ENCODE results near the gene COG5.

Gene COG5

DNA sequence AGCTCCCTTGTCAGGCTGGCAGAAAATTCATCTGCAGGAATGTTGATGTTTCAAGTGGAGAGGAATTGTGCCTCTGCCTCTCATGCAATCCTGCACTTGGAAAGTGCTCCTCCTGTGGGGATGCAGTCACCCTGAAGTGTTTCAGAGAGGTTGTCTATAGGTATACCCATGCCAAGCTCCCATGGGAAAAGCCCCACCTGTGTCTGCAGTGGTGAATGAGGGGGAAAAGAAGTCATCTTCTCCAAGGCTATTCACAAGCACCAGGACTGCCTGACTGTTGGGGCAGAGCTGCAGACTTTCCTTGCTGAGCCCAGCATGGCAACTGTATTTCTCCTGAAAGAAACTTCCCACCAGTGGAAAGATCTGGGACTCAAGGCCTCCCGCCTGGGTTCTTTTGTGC, 58.4 kb downstream of the COG5 start:
- DNase-seq = no peak

DNA sequence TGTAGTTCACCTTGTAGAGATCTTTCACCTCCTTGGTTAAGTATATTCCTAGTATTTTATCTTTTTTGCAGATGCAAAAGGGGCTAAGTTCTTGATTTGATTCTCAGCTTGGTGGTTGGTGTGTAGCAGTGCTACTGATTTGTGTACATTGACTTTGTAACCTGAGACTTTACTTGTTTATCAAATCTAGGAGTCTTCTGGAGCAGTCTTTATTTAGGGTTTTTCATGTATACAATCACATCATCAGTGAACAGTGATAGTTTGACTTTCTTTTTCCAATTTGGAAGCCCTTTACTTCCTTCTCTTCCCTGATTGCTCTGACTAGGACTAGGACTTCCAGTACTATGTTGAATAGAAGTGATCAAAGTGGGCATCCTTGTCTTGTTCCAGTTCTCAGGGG, 60.0 kb downstream of the COG5 start:
- peak; percentile 4 for DNase-seq

- DNase-seq = no peak
Measured at GRCh38 chr7:107502797-107503196, 60.9 kb downstream of the COG5 start.

- no peak for DNase-seq
Measured at GRCh38 chr7:107502154-107502553, 61.6 kb downstream of the COG5 start.

GRCh38 chr7:107501593-107501992, 62.1 kb downstream of the COG5 start:
- DNase-seq = peak; percentile 1

DNA sequence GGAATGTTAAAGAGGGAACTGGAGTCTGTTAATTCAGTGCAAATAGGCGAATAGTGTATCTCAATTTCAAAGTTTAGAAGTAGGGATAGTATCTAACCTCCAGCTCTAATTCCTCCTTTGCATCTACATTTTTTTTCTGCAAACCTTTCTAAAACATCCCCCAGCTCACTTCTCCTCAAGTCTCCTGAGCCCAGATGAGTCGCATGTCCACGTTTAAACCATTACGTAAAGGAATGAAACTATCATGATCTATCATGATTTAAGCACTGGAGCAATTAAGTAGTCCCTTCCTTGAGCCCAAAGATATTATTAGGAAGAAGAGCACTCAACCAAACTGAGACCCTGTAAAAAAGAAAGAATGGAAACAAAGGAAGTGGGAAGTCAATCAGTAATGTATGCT, 64.0 kb downstream of the COG5 start:
- DNase-seq = no peak

DNA sequence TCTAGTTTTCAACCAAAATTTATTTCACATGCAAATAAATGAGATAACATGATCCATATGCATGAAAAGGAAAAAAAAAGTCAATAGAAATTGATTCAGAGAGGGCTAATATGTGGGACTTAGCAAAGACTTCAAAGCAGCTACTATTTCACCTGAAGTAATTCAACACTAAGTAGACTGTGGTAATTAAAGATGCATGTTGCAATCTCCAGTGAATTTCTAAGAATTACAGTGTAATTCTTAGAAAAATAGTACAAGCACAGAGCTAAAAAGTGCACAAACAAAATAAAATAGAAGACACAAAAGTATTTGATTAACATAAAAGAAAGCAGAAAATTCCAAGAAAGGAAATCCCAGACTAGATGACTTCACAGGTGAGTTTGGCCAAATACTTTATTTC, 68.2 kb downstream of the COG5 start:
- DNase-seq = no peak

GRCh38 chr7:107494884-107495283, 68.8 kb downstream of the COG5 start:
- no peak for DNase-seq

DNA sequence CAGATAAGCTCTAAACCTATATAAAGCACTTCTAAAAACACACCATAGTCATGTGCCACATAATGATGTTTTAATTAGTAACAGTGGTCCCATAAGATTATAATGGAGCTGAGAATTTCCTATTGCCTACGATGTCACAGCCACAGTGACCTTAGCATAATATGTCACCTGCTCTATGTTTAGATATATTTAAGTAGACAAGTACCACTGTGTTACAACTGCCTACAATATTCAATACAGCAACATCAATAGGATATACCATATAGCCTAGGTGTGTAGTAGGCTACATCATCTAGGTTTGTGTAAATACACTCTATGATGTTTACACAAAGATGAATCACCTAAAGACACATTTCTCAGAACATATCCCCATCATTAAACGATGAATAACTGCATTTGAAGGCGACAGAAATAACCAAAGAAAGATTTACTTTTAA, 69.4 kb downstream of the COG5 start:
- DNase-seq = no peak

- DNase-seq = no peak
Measured at GRCh38 chr7:107492875-107493274, 70.8 kb downstream of the COG5 start.

DNA sequence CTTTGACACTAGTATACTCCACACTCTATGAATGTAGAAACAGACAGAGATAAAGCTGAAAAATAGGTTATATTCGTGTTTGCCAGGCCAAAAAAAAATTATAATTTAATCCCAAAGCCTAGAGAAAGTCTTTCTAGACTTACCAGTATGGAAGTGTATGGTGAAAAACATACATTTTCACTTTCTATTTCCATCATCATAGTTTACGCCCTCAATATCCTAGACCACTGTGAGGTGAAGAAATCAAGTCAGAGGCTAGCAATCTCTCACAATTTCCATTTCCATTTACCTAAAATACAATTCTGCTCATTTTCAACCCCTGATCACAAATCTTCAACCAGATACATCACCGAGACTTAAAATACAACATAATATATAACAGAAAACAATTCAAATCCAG, 77.7 kb downstream of the COG5 start:
- no peak for DNase-seq

GRCh38 chr7:107482571-107482970, 81.1 kb downstream of the COG5 start:
- DNase-seq = no peak

- no peak for DNase-seq
Measured at GRCh38 chr7:107480932-107481331, 82.8 kb downstream of the COG5 start.

DNA sequence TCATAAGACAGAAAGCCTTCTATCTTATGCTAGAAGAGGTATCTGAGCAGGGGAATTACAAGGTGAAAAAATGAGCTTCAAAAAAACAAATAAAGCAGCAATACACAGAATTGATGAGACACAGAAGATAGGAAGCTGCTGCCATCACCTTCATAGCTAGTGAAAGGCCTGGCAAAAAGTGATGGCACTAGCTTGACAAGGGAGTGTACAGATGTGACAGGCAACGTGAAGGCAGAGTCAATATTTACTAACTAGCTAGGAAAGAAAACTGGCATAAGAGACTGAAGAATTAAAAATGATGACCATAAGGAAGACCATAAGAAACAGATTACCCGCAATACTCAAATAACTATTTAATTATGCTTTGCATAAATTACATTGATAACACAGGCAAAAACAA, 84.4 kb downstream of the COG5 start:
- DNase-seq = no peak

GRCh38 chr7:107474104-107474521, 89.6 kb downstream of the COG5 start:
- no peak for DNase-seq

- DNase-seq = no peak
Measured at GRCh38 chr7:107472116-107472515, 91.6 kb downstream of the COG5 start.

GRCh38 chr7:107471292-107472070, 92.2 kb downstream of the COG5 start:
- no peak for DNase-seq

GRCh38 chr7:107469929-107470328, 93.8 kb downstream of the COG5 start, which contains the start of gene GPR22:
TSS of gene GPR22 (plus strand) at chr7:107470057. CDS start at chr7:107474061, 4,004 bp downstream.
- DNase-seq = no peak

DNA sequence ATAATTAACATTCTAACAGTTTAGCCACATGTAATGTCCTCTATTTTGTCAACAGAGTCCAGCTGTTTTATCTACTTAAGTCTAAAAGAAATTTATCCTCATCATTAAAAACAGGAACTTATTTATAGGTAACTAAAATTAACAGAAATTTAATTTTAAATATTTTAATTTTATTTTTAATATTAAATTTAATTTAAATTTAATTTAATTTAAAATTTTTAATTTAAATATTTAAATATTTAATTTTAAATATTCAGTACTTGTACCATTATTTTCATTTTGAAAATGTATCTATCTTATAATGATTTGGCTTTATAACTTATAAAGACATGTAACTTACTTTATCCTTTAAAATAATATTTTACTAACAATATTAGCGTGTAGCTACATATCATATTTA, 94.9 kb downstream of the COG5 start:
- no peak for DNase-seq

- DNase-seq = no peak
Measured at GRCh38 chr7:107467972-107468371, 95.7 kb downstream of the COG5 start.

DNA sequence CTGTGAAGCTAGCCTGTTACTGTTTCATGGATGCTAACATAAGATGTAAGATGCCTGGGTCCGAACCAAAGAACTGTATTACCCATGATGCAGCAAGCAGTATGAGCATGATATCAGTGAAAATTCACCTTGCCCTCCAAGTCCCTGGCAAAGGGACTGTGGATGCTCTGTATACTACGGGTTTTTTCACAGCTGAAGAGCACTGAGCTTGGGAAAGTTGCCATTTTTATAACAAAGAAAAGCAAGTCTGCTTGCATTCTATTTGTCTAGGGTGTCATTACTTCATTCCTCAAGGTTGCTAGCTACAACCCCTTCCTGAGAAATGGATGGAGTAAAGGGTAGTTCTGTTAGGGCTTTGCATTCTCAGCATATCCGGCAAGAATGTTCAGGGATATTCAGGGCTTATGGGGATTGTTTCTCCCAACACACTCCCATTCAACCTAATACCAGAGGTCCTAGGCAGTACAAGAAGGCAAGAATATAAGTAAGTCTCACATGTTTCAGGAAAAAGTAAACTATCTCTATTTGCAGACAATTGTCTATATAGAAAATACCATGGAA, 99.0 kb downstream of the COG5 start:
- DNase-seq = no peak

DNA sequence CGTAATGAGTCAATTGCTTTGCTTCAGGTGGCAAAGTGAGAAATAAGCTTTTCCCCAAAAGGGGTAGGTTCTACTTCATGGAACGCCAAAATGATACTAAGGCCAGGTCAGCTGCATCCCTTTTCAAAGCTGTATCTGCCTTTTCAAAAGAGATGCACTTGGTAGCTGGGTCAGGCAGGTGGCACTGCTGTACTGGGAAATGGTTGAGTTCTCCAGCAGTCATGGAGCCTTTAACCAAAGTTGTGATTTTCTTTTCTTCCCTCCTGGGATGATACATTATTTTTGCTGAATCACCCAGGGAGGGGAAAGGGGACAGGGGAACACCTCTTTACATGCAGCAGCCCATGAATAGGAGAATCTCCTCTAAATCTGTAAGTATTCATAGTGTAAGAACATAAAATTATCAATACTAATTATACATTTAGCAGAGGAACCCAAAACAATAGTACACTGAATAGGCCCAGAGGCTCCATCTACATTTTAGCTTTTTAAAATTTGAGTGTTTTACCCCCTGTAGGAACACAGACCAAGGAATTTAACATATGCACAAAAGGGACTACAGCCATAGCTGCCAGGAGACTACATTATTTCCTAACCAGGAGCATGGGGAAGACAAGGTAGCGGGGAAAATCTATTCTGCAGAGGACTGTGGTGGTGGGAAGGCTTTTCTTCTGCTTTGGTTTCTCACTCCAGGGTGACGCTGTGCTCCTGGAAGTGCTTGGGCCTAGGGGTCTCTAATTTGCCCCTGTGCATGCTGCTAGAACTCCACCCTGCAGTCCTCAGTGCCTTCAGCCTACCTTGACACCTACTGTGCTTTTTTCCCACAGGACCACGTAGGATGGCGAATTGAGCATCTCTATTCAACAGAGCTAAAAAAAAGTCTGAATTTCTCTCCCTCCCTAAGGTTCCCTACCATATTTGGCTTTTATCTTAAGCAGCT, 100.3 kb downstream of the COG5 start:
- peak; percentile 65 for DNase-seq

DNA sequence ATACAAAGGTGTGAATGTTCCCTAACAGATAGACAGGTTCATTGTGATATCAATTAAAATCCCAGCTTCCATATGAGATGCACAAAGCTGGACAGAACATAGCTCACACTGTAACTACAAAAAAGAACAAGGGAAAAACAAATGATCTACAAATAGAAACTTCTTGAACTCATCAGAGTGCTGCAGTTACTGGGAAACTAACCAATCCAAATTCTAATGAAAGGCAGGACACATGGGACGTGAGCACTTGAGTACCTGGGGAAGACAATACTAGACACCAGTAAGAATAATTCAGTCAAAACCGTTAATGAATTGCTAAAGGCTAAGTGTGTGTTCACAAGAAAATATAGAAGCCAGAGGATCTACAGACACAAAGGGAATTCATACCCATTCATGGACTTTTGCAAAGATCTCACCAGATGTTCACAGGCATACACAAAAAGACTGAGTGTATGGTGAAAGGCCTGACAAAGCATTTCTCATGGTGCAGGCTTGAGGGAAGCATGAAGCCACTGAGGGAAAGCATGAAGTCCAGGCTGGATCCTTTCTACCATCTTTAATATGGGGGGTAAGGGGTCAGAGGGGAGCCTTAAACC, 101.7 kb downstream of the COG5 start:
- no peak for DNase-seq

All from NCI-H2171 treated with DMSO at 0.1 percent for 48 hours (cell line).